Measurements from ENCODE around the gene RAB3IL1.

Gene RAB3IL1

DNA sequence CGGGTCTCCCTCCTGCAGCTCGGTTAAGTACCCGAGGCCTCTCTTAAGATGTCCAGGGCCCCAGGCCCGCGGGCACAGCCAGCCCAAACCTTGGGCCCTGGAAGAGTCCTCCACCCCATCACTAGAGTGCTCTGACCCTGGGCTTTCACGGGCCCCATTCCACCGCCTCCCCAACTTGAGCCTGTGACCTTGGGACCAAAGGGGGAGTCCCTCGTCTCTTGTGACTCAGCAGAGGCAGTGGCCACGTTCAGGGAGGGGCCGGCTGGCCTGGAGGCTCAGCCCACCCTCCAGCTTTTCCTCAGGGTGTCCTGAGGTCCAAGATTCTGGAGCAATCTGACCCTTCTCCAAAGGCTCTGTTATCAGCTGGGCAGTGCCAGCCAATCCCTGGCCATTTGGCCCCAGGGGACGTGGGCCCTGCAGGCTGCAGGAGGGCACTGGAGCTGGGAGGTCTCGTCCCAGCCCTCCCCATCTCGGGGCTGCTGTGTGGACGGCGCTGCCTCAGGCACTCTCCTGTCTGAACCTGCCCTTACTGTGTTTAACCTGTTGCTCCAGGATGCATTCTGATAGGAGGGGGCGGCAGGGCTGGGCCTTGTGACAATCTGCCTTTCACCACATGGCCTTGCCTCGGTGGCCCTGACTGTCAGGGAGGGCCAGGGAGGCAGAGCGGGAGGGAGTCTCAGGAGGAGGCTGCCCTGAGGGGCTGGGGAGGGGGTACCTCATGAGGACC is 51.0 kb downstream of the RAB3IL1 start:
- DNase-seq (ENCODE audit: low read depth), result no peak

DNA sequence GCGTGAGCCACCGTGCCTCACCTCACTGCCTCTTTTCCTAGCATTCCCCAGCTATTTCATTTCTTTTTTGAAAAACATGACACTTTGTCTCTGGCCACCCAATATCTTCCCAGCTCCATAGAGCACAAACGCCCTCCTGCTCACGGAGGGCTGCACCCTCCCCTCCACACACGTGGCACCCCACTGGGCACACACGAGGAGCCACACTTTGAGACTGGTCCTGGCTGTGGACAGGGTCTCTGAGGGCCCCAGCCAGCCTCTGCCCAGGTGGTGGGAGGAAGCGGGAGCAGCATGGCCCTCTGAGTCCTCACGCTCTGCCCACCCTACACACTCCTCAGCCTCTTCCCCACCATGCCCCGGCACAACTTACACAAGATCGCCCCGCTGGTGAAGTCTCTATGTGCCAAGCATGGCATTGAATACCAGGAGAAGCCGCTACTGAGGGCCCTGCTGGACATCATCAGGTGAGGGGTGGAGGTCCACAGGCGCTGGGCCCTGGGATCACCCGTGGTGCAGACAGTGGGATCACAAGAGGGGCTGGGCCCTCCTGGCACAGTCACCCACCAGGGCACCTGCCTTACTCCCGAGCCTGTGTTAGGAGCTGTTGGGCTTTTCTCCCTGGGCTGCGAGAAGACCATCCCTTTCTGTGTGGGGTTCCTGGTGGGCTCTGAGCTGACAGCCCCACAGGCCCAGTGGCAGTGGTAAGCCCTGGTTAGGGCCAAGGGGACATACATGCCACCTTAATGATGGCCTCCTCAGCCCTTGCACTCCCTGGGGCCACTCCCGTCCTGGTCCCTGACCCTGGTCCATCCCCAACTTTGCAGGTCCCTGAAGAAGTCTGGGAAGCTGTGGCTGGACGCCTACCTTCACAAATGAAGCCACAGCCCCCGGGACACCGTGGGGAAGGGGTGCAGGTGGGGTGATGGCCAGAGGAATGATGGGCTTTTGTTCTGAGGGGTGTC is 52.3 kb downstream of the RAB3IL1 start:
- no peak for DNase-seq (ENCODE audit: low read depth)

- DNase-seq (ENCODE audit: low read depth), result no peak
These were observed 53.8 kb downstream of the RAB3IL1 start for GRCh38 chr11:61863548-61864081.

DNA sequence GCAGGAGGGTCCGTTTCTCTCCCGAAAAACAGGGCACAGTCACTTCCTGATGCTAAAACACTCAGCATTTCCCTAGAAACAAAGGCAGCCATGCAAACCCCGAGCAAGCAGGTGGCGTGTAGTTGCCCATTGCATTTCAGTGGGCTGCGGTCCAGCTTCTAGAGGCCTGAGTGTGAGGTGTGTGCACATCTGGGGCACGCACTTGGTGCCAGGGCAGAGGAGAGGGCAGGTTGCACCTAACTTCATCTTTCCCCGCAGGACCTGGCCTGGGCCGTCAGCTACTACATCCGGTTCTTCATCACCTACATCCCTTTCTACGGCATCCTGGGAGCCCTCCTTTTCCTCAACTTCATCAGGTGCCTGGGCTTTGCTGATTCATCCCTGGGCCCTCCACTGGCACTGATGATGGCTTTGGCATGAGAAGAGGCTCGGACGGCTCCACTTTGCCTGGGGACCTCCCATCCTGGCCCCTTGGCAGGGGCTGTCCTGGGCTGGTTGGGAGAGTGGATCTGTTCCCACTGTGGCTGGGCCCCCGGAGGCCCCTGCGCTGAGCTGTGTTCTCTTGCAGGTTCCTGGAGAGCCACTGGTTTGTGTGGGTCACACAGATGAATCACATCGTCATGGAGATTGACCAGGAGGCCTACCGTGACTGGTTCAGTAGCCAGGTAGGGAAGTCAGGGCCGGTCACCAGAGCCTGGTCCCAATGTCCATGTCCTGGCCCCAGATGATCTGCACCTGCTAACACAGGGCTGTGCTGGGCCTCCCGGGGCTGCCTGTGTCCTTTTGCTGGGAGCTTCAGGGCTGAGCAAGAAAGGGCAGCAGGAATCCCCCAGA is 54.4 kb downstream of the RAB3IL1 start:
- no peak for DNase-seq (ENCODE audit: low read depth)

DNA sequence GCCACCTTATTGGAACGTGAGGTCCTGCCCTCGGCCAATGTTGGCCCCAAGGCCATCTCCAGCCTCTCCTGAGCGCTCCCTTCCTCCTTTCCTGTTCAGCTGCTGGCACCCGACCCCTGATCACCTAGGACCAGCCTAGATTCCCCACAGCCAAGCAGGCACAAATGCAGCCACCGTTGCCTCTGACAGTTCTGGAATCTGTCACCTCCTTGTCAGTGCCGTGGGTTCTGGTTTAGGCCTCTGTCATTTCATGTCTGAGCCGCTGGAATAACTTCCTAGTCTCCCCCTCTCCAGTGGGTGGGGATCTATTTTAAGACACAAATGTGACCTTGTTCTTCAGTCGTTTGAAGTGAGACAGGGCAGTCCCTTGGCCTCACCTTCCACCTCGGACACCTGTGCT is 55.7 kb downstream of the RAB3IL1 start:
- DNase-seq (ENCODE audit: low read depth), result no peak

DNA sequence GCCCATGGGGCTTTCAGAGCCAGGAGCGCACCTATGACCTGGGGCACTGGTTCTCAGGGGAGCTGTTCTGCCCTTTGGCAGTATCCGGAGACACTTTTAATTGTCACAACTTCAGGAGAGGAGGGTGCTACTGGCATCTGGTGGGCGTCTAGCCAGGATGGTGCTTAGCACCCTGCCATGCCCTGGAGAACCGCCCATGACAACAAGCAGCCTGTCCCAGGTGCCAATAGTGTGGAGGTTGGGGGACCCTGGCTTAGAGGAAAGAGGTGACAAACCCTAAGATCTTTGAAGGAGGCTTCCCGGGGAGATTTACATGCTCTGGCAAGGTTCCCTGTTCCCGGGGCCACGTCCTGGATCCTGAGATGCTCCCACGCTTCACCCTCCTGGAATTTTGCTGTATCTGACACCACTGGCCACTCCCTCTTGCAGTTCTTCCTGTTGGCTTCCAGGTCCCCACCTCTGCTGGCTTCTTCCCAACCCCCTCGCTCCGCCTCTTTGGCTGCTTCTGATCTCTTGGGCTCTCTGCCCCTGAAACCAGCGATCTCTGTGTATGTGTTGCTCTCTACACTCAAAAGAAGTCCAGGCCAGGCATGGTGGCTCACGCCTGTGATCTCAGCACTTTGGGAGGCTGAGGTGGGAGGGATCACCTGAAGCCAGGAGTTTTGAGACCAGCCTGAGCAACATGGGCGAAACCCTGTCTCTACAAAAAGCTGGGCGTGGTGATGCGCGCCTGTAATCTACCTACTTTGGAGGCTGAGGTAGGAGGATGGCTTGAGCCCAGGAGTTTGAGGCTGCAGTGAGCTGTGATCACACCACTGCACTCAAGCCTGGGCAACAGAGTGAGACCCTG is 57.1 kb downstream of the RAB3IL1 start:
- DNase-seq (ENCODE audit: low read depth), result no peak

- DNase-seq (ENCODE audit: low read depth), result no peak
These were observed 61.3 kb downstream of the RAB3IL1 start for GRCh38 chr11:61855939-61856680.

DNA sequence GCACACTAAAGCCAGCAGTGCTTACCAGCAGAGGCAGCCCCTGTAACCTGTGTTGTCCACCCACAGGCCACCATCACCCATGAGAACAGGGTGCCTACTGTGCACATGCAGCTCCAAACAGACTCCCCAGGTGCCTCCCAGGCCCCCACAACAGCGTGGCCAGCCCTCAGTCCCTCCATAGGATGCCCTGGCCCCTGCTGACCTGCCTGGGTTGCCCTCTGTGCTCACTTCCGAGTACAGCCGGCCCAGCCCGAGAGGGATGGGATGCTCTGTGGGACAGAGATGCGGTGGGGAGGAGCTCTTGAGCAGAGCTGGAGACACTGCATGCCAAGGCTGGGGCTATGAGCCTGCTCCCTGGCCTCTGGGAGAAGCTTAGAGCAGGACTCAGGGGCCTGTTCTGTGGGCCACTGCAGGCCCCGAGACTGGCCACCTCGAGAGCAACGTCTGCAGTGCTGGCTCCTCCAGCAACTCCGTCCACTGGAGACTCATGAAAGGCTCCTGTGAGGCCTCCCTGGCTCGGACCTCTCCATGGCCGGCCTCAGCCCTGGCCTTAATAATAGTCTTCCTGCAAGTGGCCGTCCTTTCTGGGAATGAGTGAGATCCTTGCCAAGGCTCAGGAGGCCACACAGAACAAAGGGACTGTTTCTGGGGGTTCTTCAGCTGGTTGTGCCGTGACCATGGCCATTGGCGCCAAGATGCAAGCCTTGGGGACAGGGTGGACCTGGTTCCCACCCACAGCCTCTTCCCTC is 62.2 kb downstream of the RAB3IL1 start:
- no peak for DNase-seq (ENCODE audit: low read depth)

DNA sequence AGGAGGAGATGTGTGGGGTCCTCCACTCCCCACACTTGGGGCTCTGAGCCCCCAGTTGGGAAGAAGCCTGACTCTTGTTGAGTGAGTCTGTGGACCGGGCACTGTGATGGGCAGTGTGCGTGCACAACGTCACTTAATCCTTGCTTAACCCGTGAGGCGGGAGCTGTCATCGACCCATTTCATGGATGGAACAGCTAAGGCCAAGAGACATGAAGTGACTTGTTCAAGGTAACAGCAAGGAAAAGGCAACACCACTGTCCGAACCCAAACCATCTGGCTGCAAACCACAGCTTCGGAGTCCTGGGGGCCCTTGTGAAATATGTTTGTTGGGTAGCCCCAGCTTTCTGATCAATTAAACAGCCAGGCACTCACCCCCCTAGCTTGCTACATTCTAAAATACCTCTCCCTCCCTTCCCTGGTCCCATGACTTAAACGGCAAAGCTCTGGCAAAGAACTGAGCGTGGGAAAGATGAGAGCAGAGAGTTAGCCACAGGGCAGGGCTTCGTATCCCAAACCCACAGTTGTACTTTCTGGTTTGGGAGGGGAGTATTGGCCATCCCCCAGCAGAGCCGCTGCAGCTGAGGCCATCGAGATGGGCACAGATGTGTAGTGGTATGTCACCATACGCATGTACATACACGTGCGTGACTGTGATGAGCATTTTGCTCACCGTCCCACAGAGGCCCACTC is 63.0 kb downstream of the RAB3IL1 start:
- no peak for DNase-seq (ENCODE audit: low read depth)

GRCh38 chr11:61853698-61854169 is 63.6 kb downstream of the RAB3IL1 start:
- DNase-seq (ENCODE audit: low read depth), result no peak

DNA sequence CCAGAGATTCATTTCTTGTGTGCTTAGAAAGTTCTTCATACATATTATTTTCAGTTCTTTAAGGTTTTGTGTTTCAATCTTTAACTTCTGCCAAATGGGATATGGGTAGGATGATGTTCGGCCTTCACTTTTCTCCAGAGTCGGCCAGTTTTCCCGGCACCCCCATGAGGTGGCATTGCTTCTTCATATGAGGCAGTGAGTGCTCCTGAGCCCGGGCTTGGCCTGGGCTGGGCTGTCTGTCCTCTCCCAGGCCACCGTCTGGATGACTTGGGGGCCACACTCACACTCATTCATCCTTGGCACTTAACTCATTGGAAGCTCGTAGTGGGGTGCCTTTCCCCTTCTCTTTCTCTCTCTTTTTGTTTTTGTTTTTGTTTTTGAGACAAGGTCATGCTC is 65.5 kb downstream of the RAB3IL1 start:
- no peak for DNase-seq (ENCODE audit: low read depth)

DNA sequence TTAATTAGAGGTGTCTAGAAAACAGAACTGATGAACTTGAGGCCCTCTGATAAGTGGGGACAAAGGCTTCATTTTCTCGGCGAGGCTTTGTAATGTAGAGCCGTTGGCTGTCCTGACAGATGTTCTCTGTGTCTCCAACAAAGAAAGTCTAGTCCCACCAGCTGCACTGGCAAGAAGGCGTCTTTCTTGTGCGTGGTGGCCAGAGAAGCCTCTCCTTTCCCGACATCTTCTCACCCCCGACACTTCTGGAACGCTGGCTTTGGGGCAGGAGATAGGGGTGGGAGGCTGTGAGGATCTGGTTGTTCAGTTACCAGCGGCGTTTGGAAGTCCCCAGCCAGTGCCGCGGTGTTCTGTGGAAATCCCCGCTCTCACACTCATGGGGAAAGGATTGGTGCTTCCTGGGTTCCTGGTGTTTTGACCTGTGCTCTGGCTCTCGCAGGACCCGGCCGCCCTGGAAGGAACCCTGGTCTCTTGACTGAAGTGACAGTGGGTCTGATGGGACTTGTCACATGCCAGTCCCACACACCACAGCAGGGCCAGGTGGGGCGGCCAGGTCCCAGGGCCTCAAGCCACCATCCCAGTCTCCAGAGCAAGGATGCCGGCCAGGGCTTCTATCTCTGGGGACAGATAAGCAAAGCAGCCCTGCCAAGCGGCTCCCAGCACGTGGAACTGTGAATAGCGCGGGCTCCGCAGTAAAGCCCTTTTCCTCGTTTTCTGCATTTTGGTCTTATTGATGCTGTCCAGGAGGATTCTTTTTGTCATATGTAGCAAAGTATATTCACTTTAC is 66.1 kb downstream of the RAB3IL1 start:
- DNase-seq (ENCODE audit: low read depth), result no peak

GRCh38 chr11:61850687-61851086 is 66.7 kb downstream of the RAB3IL1 start:
- DNase-seq (ENCODE audit: low read depth), result no peak

DNA sequence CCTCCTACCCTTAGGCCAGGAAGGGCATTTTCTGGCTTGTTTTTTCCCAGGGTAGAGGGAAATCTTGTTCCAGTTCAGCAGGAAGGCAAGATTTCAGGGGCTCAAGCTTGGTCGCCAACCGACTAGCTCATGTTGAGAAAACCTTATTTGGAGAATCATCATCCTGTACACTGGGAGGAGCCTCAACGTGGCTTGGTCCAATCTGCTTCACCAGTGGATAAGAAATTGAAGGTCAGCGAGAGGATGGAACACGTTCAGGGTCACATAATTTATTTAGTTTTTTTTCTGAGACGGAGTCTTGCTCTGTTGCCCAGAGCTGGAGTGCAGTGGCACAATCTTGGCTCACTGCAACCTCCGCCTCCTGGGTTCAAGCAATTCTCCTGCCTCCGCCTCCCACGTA is 68.7 kb downstream of the RAB3IL1 start:
- no peak for DNase-seq (ENCODE audit: low read depth)

- DNase-seq (ENCODE audit: low read depth), result no peak
These were observed 69.3 kb downstream of the RAB3IL1 start for GRCh38 chr11:61847914-61848581.
